IMR-90 (cell line): ENCODE data around the gene GPR17. TPM values are rescaled to one million over a fixed set of nuclear protein-coding genes. Genes with fewer than 3 reads are reported as not detected.

ENCODE experiments used
- ATAC-seq: fragments of 200-7000 bp; cut with Tn5 transposase; 2 replicates; pipeline ENCODE4 v1.9.1; 2020; ENCODE audit warnings: low read depth, mild to moderate bottlenecking, moderate library complexity
- BruUV-seq: library from RNA; stranded (reverse); fragments of 400-500 nt; replicated peaks from 2 replicates; lab custom pipeline; 2021; lab: Mats Ljungman, UMichigan
- CTCF ChIA-PET: fragments of 300-600 bp; formaldehyde crosslinking; extraction: SDS; loops from one replicate; lab custom pipeline; 2021; ENCODE audit warnings: antibody characterized with exemption; lab: Yijun Ruan, JAX
- POLR2A ChIA-PET: fragments of 300-600 bp; sonication (Branson Sonifier 250); formaldehyde crosslinking; loops from one replicate; lab custom pipeline; 2022; ENCODE audit warnings: antibody characterized with exemption; ENCODE audit not compliant: unreplicated experiment; lab: Charles Lee
- DNase-seq: peaks from one replicate; pipeline ENCODE4 v3.0.0; 2013
- H2AFZ ChIP-seq: replicated peaks from 2 replicates; pipeline ENCODE3; 2013; ENCODE audit warnings: low read length, mild to moderate bottlenecking; ENCODE audit not compliant: poor library complexity
- H2AK5ac ChIP-seq: 2 replicates; pipeline ENCODE4 v1.6.1; 2013; ENCODE audit warnings: low read depth, low read length, inconsistent platforms
- H2AK9ac ChIP-seq: replicated peaks from 2 replicates; pipeline ENCODE3; 2013; ENCODE audit warnings: mild to moderate bottlenecking, low read depth, low read length, moderate library complexity; ENCODE audit not compliant: poor library complexity
- H2BK120ac ChIP-seq: 2 replicates; pipeline ENCODE4 v1.6.1; 2013; ENCODE audit warnings: low read depth, low read length, inconsistent platforms
- H2BK15ac ChIP-seq: 3 replicates; pipeline ENCODE4 v1.6.1; 2013; ENCODE audit warnings: low read depth, low read length, inconsistent platforms
- H2BK20ac ChIP-seq: 2 replicates; pipeline ENCODE4 v1.6.1; 2013; ENCODE audit warnings: low read depth, mild to moderate bottlenecking, inconsistent platforms, low read length, moderate library complexity
- H2BK5ac ChIP-seq: 2 replicates; pipeline ENCODE4 v1.6.1; 2013; ENCODE audit warnings: mild to moderate bottlenecking, low read depth, low read length, inconsistent platforms; ENCODE audit not compliant: poor library complexity, severe bottlenecking
- H3K14ac ChIP-seq: replicated peaks from 2 replicates; pipeline ENCODE4 v1.6.1; 2013; ENCODE audit warnings: low read depth, low read length, inconsistent platforms
- H3K18ac ChIP-seq: 2 replicates; pipeline ENCODE4 v1.6.1; 2013; ENCODE audit warnings: low read depth, low read length, control low read depth
- H3K23ac ChIP-seq: 2 replicates; pipeline ENCODE4 v1.6.1; 2013; ENCODE audit warnings: low read depth, low read length, inconsistent platforms
- H3K27ac ChIP-seq: 2 replicates; pipeline ENCODE4 v1.5.1; 2013; ENCODE audit warnings: mild to moderate bottlenecking, control low read depth, low read length; ENCODE audit not compliant: insufficient read depth
- H3K27me3 ChIP-seq: 2 replicates; pipeline ENCODE4 v1.6.1; 2013; ENCODE audit warnings: low read length; ENCODE audit not compliant: control insufficient read depth, insufficient read depth
- H3K36me3 ChIP-seq: 2 replicates; pipeline ENCODE4 v1.6.1; 2013; ENCODE audit warnings: low read length, mixed read lengths; ENCODE audit not compliant: control insufficient read depth, insufficient read depth
- H3K4ac ChIP-seq: 2 replicates; pipeline ENCODE4 v1.6.1; 2013; ENCODE audit warnings: low read depth, low read length, inconsistent platforms
- H3K4me1 ChIP-seq: 2 replicates; pipeline ENCODE4 v1.6.1; 2013; ENCODE audit warnings: low read length, mixed read lengths; ENCODE audit not compliant: control insufficient read depth, insufficient read depth
- H3K4me2 ChIP-seq: 2 replicates; pipeline ENCODE4 v1.6.1; 2013; ENCODE audit warnings: low read depth, mild to moderate bottlenecking, control low read depth, low read length, moderate library complexity
- H3K4me3 ChIP-seq: 2 replicates; pipeline ENCODE4 v1.5.1; 2013; ENCODE audit warnings: low read depth, mild to moderate bottlenecking, control low read depth, low read length, moderate library complexity; ENCODE audit not compliant: insufficient read depth
- H3K56ac ChIP-seq: 2 replicates; pipeline ENCODE4 v1.6.1; 2013; ENCODE audit warnings: low read length, inconsistent platforms; ENCODE audit not compliant: insufficient read depth; ENCODE audit errors: extremely low read depth
- H3K79me1 ChIP-seq, 2 experiments: 2 replicates each; pipeline ENCODE4 v1.6.1; 2013; ENCODE audit warnings: low read length in 2 of 2, inconsistent platforms in 1 of 2, low read depth in 1 of 2
- H3K9ac ChIP-seq: 2 replicates; pipeline ENCODE4 v1.6.1; 2013; ENCODE audit warnings: low read depth, low read length, control low read depth
- H3K9me1 ChIP-seq: 2 replicates; pipeline ENCODE4 v1.6.1; 2013; ENCODE audit warnings: low read length, inconsistent platforms; ENCODE audit not compliant: insufficient read depth
- H3K9me3 ChIP-seq: 2 replicates; pipeline ENCODE4 v1.6.1; 2013; ENCODE audit warnings: low read length; ENCODE audit not compliant: control insufficient read depth, insufficient read depth
- H4K20me1 ChIP-seq: 2 replicates; pipeline ENCODE4 v1.6.1; 2013; ENCODE audit warnings: low read length, inconsistent platforms; ENCODE audit not compliant: insufficient read depth
- H4K5ac ChIP-seq: 2 replicates; pipeline ENCODE4 v1.6.1; 2013; ENCODE audit warnings: mild to moderate bottlenecking, low read depth, low read length, control low read depth
- H4K8ac ChIP-seq, 2 experiments: 2 replicates each; pipeline ENCODE4 v1.6.1; 2013; ENCODE audit warnings: low read depth in 2 of 2, low read length in 2 of 2, control low read depth in 1 of 2, inconsistent platforms in 1 of 2
- H4K91ac ChIP-seq: 2 replicates; pipeline ENCODE4 v1.6.1; 2013; ENCODE audit warnings: low read depth, low read length, inconsistent platforms; ENCODE audit not compliant: insufficient read depth
- CEBPB ChIP-seq: IDR thresholded peaks from 2 replicates; pipeline ENCODE4 v1.6.1; 2012; ENCODE audit warnings: low read depth, low read length, improper control_type of control experiment
- CHD1 ChIP-seq: IDR thresholded peaks from 2 replicates; pipeline ENCODE4 v1.6.1; 2012; ENCODE audit warnings: low read depth, low read length, improper control_type of control experiment
- FOS ChIP-seq: fragments of 150-350 bp; IDR thresholded peaks from 2 replicates; pipeline ENCODE4 v1.6.1; 2016; ENCODE audit warnings: low read depth, low read length
- MXI1 ChIP-seq: IDR thresholded peaks from 2 replicates; pipeline ENCODE4 v1.6.1; 2012; ENCODE audit warnings: low read depth, mild to moderate bottlenecking, low read length, moderate library complexity, borderline replicate concordance
- NFE2L2 ChIP-seq: fragments of 150-350 bp; IDR thresholded peaks from 2 replicates; pipeline ENCODE4 v1.6.1; 2016; ENCODE audit warnings: low read depth, mild to moderate bottlenecking, low read length
- POLR2A ChIP-seq: IDR thresholded peaks from 2 replicates; pipeline ENCODE4 v1.6.1; 2012; ENCODE audit warnings: mild to moderate bottlenecking, low read depth, low read length
- WGBS, 2 experiments: methylation state at CpG; one replicate each; pipeline versions ENCODE4 v1.1.5 to v1.1.7; 2013; ENCODE audit warnings: missing lambda C conversion rate in 2 of 2; ENCODE audit not compliant: insufficient read length in 1 of 2; ENCODE audit errors: extremely low coverage in 2 of 2; 5-methylcytosine and 5-hydroxymethylcytosine counted together
- dilution Hi-C: fragments of 300-500 bp; cut with HindIII; formaldehyde crosslinking; loops from one replicate; pipeline ENCODE4 v1.14.3; 2018; ENCODE audit warnings: low sequenced_read_pairs; ENCODE audit not compliant: unreplicated experiment
- in situ Hi-C: fragments of 300-500 bp; cut with MboI; formaldehyde crosslinking; loops from 3 replicates; pipeline ENCODE4 v1.14.3; 2019; ENCODE audit warnings: low sequenced_read_pairs, inconsistent platforms, mixed read lengths
- intact Hi-C: fragments of 100-400 bp; cut with micrococcal nuclease; formaldehyde crosslinking; loops from 2 replicates; pipeline ENCODE4 v1.10.0; 2022
- polyA plus RNA-seq, 3 experiments: library from polyadenylated mRNA; depleted of rRNA; stranded (reverse); fragments of >200 nt; gene quantifications; 2 replicates each; pipeline ENCODE4 v1.2.3, GENCODE V29; 2012; ENCODE audit warnings: low replicate concordance in 1 of 3
- total RNA-seq: library from RNA; depleted of rRNA; stranded (reverse); fragments of >200 nt; gene quantifications from 2 replicates; pipeline ENCODE4 v1.2.3, GENCODE V29; 2012
- TF ChIP-seq, protein P1 (sequence below): conservative IDR thresholded peaks from 2 replicates; pipeline ENCODE4 v1.5.1; 2012; ENCODE audit warnings: mild to moderate bottlenecking, low read depth, low read length, improper control_type of control experiment
- TF ChIP-seq, protein P2 (sequence below): fragments of 150-350 bp; IDR thresholded peaks from 2 replicates; pipeline ENCODE4 v1.6.1; 2016; ENCODE audit warnings: low read depth, mild to moderate bottlenecking, low read length, moderate library complexity, borderline replicate concordance

Gene GPR17
- total and polyA plus RNA-seq, 2 of the 4 experiments (the other 2 are of a cell fraction) = not detected

DNA sequence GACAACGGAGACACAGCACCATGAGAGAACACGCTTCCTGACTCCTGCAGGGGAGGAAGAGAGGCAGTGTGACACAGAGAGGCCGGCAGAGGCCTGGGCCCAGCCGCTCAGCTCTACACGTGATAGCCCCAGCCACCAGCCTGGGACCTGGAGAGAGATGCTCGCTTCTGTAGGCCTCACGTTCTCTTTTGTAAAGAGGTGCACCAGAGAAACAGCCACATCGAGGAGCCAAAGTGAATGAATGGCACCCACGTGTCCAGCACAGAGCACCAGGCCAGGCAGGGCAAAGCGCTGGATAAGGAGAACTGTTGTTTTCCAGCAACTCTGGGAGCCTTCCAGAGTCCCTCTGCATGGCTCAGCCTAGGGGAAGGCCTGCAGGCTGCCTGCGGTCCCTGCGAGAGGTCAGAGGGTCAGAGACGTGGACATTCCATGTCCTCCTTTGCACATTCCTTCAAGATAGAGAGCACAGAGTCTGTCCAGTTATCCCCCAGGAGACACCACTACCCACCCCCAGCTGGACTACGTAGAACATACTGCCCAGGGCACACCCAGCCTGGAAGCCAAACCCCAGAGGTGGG lies 15.2 kb downstream of the GPR17 start (continued):
- no peak for TF ChIP-seq NFE2L2

DNA sequence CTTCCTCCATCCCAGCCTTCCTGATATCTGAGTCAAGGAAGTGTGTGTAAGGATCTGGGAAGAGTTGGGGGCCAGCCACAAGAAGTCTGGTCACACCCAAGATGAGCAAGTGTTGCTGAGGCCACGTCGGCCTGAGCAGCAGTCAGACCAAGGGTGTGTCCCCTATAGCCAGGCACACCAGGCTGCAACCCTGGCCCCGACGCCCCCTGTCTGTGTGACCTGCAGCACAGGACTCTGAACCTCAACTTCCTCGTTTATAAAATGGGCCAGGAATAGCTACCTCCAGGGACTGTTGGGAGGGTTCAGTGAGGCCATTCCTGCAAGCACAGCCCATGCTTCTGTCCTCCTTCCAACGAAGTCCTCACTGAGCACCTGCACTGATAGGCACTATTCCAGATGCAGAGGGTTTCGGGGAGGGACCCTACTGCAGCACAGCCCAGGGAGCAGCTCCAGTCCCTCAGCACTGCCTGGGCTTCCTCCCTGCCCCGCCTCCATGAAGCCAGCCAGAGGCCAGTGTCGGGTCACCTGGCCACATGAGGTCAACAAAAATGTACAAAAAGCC lies 16.1 kb downstream of the GPR17 start:
- peak overlapping the region; percentile 76 for H2AFZ ChIP-seq
- dilution Hi-C loops = no loop called here

More for the DNA sequence above, 16.1 kb downstream of the GPR17 start:
- no peak overlapping the region for H3K56ac ChIP-seq
- TF ChIP-seq NFE2L2 = no peak
- TF ChIP-seq CHD1 = no peak
- no peak for TF ChIP-seq MXI1
- TF ChIP-seq, protein P1, sequence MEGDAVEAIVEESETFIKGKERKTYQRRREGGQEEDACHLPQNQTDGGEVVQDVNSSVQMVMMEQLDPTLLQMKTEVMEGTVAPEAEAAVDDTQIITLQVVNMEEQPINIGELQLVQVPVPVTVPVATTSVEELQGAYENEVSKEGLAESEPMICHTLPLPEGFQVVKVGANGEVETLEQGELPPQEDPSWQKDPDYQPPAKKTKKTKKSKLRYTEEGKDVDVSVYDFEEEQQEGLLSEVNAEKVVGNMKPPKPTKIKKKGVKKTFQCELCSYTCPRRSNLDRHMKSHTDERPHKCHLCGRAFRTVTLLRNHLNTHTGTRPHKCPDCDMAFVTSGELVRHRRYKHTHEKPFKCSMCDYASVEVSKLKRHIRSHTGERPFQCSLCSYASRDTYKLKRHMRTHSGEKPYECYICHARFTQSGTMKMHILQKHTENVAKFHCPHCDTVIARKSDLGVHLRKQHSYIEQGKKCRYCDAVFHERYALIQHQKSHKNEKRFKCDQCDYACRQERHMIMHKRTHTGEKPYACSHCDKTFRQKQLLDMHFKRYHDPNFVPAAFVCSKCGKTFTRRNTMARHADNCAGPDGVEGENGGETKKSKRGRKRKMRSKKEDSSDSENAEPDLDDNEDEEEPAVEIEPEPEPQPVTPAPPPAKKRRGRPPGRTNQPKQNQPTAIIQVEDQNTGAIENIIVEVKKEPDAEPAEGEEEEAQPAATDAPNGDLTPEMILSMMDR = no peak
- no peak for TF ChIP-seq POLR2A
- TF ChIP-seq CEBPB = no peak
- TF ChIP-seq, protein P2, sequence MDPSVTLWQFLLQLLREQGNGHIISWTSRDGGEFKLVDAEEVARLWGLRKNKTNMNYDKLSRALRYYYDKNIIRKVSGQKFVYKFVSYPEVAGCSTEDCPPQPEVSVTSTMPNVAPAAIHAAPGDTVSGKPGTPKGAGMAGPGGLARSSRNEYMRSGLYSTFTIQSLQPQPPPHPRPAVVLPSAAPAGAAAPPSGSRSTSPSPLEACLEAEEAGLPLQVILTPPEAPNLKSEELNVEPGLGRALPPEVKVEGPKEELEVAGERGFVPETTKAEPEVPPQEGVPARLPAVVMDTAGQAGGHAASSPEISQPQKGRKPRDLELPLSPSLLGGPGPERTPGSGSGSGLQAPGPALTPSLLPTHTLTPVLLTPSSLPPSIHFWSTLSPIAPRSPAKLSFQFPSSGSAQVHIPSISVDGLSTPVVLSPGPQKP = no peak
- no peak for TF ChIP-seq FOS
- intact Hi-C loops = loop anchor here (1.0 kb wide), 1 partner anchor 9 kb away; no protein-coding TSS in a partner anchor
- H2BK120ac ChIP-seq = no peak overlapping the region
- H2AK9ac ChIP-seq = peak overlapping the region; percentile 82
- peaks cover 8% of the 10 kb centered on the region for H3K36me3 ChIP-seq
- DNase-seq (no peak), ATAC-seq (no peak; the same call in 1 of the 2 replicates)
- peaks cover 2% of the 10 kb centered on the region; the same call in 1 of the 2 replicates for H3K9me3 ChIP-seq
- POLR2A ChIA-PET = no interaction called here
- peak overlapping the region in 1 of 2 experiments; percentile 4; a peak in 1 of 4 replicates for H4K8ac ChIP-seq
- no peak overlapping the region for H3K27ac ChIP-seq
- no peak overlapping the region for H3K4me3 ChIP-seq
- H3K23ac ChIP-seq = 0 out of 2 replicates have a peak overlapping the region, but pooled peaks have one; percentile 42
- H3K27me3 ChIP-seq = no peaks in the 10 kb centered on the region
- BruUV-seq = no TSS peak
- peaks cover 14% of the 10 kb centered on the region for H3K4me1 ChIP-seq
- H3K14ac ChIP-seq = peak overlapping the region; percentile 47; the same call in 1 of the 2 replicates
- H2AK5ac ChIP-seq = peak overlapping the region; percentile 33; the same call in 1 of the 2 replicates
- H3K18ac ChIP-seq = no peak overlapping the region
- 84% methylated on average over 8 of the region's 9 CpGs; no CpG with 5 or more reads in 1 of the 2 experiments for WGBS, 2 experiments
- no peak overlapping the region for H3K9ac ChIP-seq
- peak overlapping the region; percentile 47; the same call in 1 of the 2 replicates for H4K91ac ChIP-seq
- peaks cover 22 to 81% of the 10 kb centered on the region in 2 experiments for H3K79me1 ChIP-seq
- H3K9me1 ChIP-seq = peaks cover 28% of the 10 kb centered on the region
- CTCF ChIA-PET = no interaction called here
- in situ Hi-C loops = no loop called here
- peaks cover 79% of the 10 kb centered on the region for H4K20me1 ChIP-seq
- H2BK20ac ChIP-seq = no peak overlapping the region
- no peak overlapping the region; the same call in 1 of the 2 replicates for H3K4me2 ChIP-seq
- peak overlapping the region; percentile 13; the same call in 1 of the 2 replicates for H3K4ac ChIP-seq
- no peak overlapping the region for H2BK5ac ChIP-seq
- H2BK15ac ChIP-seq = no peak overlapping the region
- H4K5ac ChIP-seq = no peak overlapping the region
